Caco-2 (cell line): ENCODE measurements around the gene SH3BGRL2. TPM values are rescaled to one million over a fixed set of nuclear protein-coding genes. Genes with fewer than 3 reads are reported as not detected.

Experiments used
- BruUV-seq: library from RNA; stranded (reverse); fragments of 400-500 nt; replicated peaks from 2 replicates; lab custom pipeline; 2021; lab: Mats Ljungman, UMichigan
- CTCF ChIA-PET: fragments of 300-600 bp; sonication (Branson Sonifier 250); formaldehyde crosslinking; loops from one replicate; lab custom pipeline; 2022; ENCODE audit warnings: antibody characterized with exemption; lab: Charles Lee
- POLR2A ChIA-PET: fragments of 300-600 bp; sonication (Branson Sonifier 250); formaldehyde crosslinking; loops from one replicate; lab custom pipeline; 2022; ENCODE audit warnings: antibody characterized with exemption; lab: Charles Lee
- DNase-seq, 2 experiments: peaks; one replicate each; pipeline versions ENCODE4 v3.0.0 to v3.0.0-alpha.2; 2020 to 2022
- H3K27me3 ChIP-seq: replicated peaks from 2 replicates; pipeline ENCODE4 v1.6.0; 2011; ENCODE audit warnings: low read length; ENCODE audit not compliant: control insufficient read depth, insufficient read depth
- H3K36me3 ChIP-seq: 2 replicates; pipeline ENCODE4 v1.5.1; 2011; ENCODE audit warnings: low read length; ENCODE audit not compliant: control insufficient read depth, insufficient read depth
- H3K4me1 ChIP-seq: fragments of 250-450 bp; sonication (Bioruptor Pico); 2 replicates; pipeline ENCODE4 v1.5.1; 2020; ENCODE audit warnings: mild to moderate bottlenecking
- H3K4me3 ChIP-seq: 2 replicates; pipeline ENCODE4 v1.5.1; 2011; ENCODE audit warnings: low read depth, mild to moderate bottlenecking, control low read depth, low read length
- H3K9me3 ChIP-seq: fragments of 250-450 bp; sonication (Bioruptor Pico); 2 replicates; pipeline ENCODE4 v1.5.1; 2020; ENCODE audit warnings: mild to moderate bottlenecking, moderate library complexity
- H3K27ac Mint-ChIP-seq: one replicate; pipeline ENCODE4 v1.8.0; 2022; ENCODE audit warnings: mixed read lengths; ENCODE audit not compliant: unreplicated experiment
- H3K27me3 Mint-ChIP-seq: one replicate; pipeline ENCODE4 v1.8.0; 2022; ENCODE audit warnings: mixed read lengths; ENCODE audit not compliant: insufficient read depth, unreplicated experiment
- H3K36me3 Mint-ChIP-seq: one replicate; pipeline ENCODE4 v1.8.0; 2022; ENCODE audit warnings: mild to moderate bottlenecking, mixed read lengths; ENCODE audit not compliant: insufficient read depth, unreplicated experiment
- H3K4me1 Mint-ChIP-seq: one replicate; pipeline ENCODE4 v1.8.0; 2022; ENCODE audit warnings: low read depth, mixed read lengths; ENCODE audit not compliant: unreplicated experiment
- H3K4me3 Mint-ChIP-seq: one replicate; pipeline ENCODE4 v1.8.0; 2022; ENCODE audit warnings: mild to moderate bottlenecking, moderate library complexity, mixed read lengths; ENCODE audit not compliant: unreplicated experiment
- H3K9me3 Mint-ChIP-seq: one replicate; pipeline ENCODE4 v1.8.0; 2022; ENCODE audit warnings: mixed read lengths; ENCODE audit not compliant: unreplicated experiment
- intact Hi-C: fragments of 100-400 bp; cut with micrococcal nuclease; formaldehyde crosslinking; loops from one replicate; pipeline ENCODE4 v1.10.0; 2022; ENCODE audit not compliant: unreplicated experiment
- total RNA-seq: library from RNA; stranded (reverse); gene quantifications from 2 replicates; pipeline ENCODE4 v1.2.3, GENCODE V29; 2022
- TF ChIP-seq, protein P1 (sequence below), 2 experiments: fragments of 200-600 bp in 1 of 2; IDR thresholded peaks; 1 replicate in 1 of 2; 2 replicates in 1 of 2; pipeline versions ENCODE4 v1.5.1 to v1.8.0; 2011 to 2022; ENCODE audit warnings: antibody characterized with exemption in 1 of 2, control low read depth in 1 of 2, inconsistent platforms in 1 of 2, low read depth in 1 of 2, low read length in 1 of 2, mild to moderate bottlenecking in 1 of 2, moderate library complexity in 1 of 2; ENCODE audit not compliant: insufficient read depth in 1 of 2, severe bottlenecking in 1 of 2, unreplicated experiment in 1 of 2

The SH3BGRL2 gene
- total RNA-seq, 1 experiment from 2014 or later: 102 TPM

DNA sequence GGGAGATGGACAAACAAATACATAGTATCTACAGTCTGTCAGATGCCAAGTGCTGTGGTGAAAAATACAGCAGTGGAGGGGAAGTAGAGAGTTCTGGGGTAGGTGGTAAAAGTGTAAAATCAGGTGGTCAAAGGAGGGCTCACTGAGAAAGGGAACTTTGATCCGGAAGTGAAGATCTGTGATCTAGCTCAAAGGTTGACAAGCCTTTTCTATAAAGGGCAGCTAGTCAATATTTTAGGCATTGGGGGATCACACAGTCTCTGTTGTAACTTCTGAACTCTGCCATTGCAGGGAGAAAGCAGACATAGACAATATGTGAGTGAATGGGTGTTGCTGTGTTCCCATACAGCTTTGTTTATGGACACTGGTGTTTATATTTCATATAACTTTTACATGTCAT is 38.6 kb downstream of the SH3BGRL2 start:
- CTCF ChIA-PET: no interaction called here
- DNase-seq: no peak
- no peaks in the 10 kb centered on the region for H3K9me3 ChIP-seq
- Mint-ChIP-seq H3K27me3 (no peaks in the 10 kb centered on the region), H3K27ac (peak overlapping the region; percentile 60), H3K4me1 (peaks cover 48% of the 10 kb centered on the region), H3K9me3 (no peaks in the 10 kb centered on the region), H3K36me3 (peaks cover 38% of the 10 kb centered on the region), H3K4me3 (no peak overlapping the region)
- no TSS peak for BruUV-seq
- H3K4me1 ChIP-seq: peaks cover 48% of the 10 kb centered on the region
- intact Hi-C loops: loop anchor here (5.0 kb wide), 3 partner anchors 198 to 367 kb away; no protein-coding TSS in a partner anchor
- no peaks in the 10 kb centered on the region; the same call in 1 of the 2 replicates for H3K36me3 ChIP-seq
- H3K27me3 ChIP-seq: no peaks in the 10 kb centered on the region
- H3K4me3 ChIP-seq: no peak overlapping the region
- TF ChIP-seq, protein P1, sequence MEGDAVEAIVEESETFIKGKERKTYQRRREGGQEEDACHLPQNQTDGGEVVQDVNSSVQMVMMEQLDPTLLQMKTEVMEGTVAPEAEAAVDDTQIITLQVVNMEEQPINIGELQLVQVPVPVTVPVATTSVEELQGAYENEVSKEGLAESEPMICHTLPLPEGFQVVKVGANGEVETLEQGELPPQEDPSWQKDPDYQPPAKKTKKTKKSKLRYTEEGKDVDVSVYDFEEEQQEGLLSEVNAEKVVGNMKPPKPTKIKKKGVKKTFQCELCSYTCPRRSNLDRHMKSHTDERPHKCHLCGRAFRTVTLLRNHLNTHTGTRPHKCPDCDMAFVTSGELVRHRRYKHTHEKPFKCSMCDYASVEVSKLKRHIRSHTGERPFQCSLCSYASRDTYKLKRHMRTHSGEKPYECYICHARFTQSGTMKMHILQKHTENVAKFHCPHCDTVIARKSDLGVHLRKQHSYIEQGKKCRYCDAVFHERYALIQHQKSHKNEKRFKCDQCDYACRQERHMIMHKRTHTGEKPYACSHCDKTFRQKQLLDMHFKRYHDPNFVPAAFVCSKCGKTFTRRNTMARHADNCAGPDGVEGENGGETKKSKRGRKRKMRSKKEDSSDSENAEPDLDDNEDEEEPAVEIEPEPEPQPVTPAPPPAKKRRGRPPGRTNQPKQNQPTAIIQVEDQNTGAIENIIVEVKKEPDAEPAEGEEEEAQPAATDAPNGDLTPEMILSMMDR (IDR thresholded peaks at IDR 0.05; ENCODE audit: insufficient read depth in 1 of 2, low read depth in 1 of 2, low read length in 1 of 2, severe bottlenecking in 1 of 2, unreplicated experiment in 1 of 2): no peak
- POLR2A ChIA-PET: no interaction called here

DNA sequence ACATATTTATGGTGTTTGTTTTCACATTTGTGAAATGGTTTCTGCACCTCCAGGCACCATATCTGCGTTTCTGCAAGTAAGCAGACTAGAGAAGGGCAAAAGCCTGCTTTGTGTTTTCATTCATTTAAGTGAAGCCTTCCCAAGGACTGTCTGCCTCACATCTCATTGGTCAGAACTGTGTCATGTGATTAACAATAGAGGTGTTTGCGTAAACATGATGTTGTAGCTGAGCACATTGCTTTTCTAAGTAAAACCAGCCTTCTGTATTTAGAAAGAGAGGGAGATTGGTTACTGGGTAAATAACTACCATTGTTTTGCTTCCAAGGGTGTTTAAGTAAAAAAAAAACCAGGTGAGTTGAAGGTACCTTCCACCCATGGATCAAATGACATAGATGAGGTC is 39.7 kb downstream of the SH3BGRL2 start:
- H3K27me3 ChIP-seq: no peaks in the 10 kb centered on the region
- H3K4me3 ChIP-seq: no peak overlapping the region
- intact Hi-C loops: loop anchor here (5.0 kb wide), 3 partner anchors 197 to 368 kb away; no protein-coding TSS in a partner anchor
- BruUV-seq: no TSS peak
- Mint-ChIP-seq H3K4me1 (peaks cover 52% of the 10 kb centered on the region), H3K9me3 (no peaks in the 10 kb centered on the region), H3K27me3 (no peaks in the 10 kb centered on the region), H3K36me3 (peaks cover 41% of the 10 kb centered on the region), H3K4me3 (no peak overlapping the region), H3K27ac (peak overlapping the region; percentile 83)
- no peaks in the 10 kb centered on the region for H3K9me3 ChIP-seq
- no peak for DNase-seq
- TF ChIP-seq, protein P1 (IDR thresholded peaks at IDR 0.05; ENCODE audit: insufficient read depth in 1 of 2, low read depth in 1 of 2, low read length in 1 of 2, severe bottlenecking in 1 of 2, unreplicated experiment in 1 of 2): no peak
- ChIA-PET POLR2A (no interaction called here), CTCF (no interaction called here)
- peaks cover 57% of the 10 kb centered on the region for H3K4me1 ChIP-seq
- no peaks in the 10 kb centered on the region; the same call in 1 of the 2 replicates for H3K36me3 ChIP-seq

DNA sequence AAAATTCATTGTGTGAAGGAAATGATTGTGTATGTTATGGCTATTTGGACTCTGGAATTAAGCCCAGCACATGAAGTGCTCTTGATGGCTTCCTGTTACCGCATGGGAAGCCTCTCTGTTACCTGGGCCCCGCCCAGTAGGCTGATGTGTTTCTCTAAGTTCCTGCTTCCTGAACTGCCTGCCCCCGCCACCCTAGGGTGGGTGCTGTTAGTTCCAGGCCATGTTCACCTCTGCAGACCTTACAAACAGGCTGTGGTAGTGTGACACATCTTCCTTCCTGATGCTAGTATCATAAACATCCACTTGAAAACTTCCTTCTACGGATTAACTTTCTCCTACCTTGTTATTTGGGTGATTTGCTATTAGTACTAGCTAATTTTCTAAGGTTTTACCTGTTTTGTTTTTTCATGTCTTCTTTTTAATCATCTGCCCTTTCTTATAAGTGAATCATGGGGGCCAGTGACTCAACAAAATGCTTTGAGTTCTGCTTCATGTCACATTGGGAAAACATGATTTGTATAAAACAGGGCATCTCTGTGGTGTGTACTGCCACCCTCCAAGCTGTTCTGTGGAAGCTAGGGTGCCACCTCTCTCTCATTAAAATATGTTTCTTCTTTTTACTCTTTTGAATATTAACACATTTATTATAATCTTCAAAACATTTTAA is 40.6 kb downstream of the SH3BGRL2 start:
- no peaks in the 10 kb centered on the region for H3K9me3 Mint-ChIP-seq
- H3K27me3 Mint-ChIP-seq: no peaks in the 10 kb centered on the region
- Histone ChIP-seq H3K36me3 (no peaks in the 10 kb centered on the region), H3K4me3 (no peak overlapping the region), H3K4me1 (peaks cover 66% of the 10 kb centered on the region), H3K9me3 (no peaks in the 10 kb centered on the region), H3K27me3 (no peaks in the 10 kb centered on the region)
- no peak overlapping the region for H3K4me3 Mint-ChIP-seq
- H3K4me1 Mint-ChIP-seq: peaks cover 62% of the 10 kb centered on the region
- ChIA-PET POLR2A (no interaction called here), CTCF (interaction anchor here (0.6 to 2.3 kb wide), 4 partner anchors 41 to 219 kb away, joined by 3 to 14 read pairs (median 6); partner anchors contain the start of gene SH3BGRL2)
- TF ChIP-seq, protein P1 (IDR thresholded peaks at IDR 0.05; ENCODE audit: insufficient read depth in 1 of 2, low read depth in 1 of 2, low read length in 1 of 2, severe bottlenecking in 1 of 2, unreplicated experiment in 1 of 2): no peak
- intact Hi-C loops: loop anchor here (1.0 to 5.0 kb wide), 12 partner anchors 25 to 369 kb away; partner anchors contain the start of gene SH3BGRL2
- H3K36me3 Mint-ChIP-seq: peaks cover 49% of the 10 kb centered on the region
- peak overlapping the region; percentile 83 for H3K27ac Mint-ChIP-seq
- peak; percentile 54 to 68 for DNase-seq
- BruUV-seq: no TSS peak
